Stomach (tissue), 4 donors: ENCODE data around the gene SPINK4.

Source experiments
- CTCF ChIP-seq, 7 experiments: fragments of 450-650 bp in 4 of 7; fragments of 200-600 bp in 3 of 7; sonication (generic) in 3 of 7; IDR thresholded peaks; one replicate each; pipeline ENCODE4 v1.5.1; 2016 to 2019; ENCODE audit warnings: antibody characterized with exemption in 7 of 7, control low read depth in 2 of 7, mild to moderate bottlenecking in 1 of 7
- EP300 ChIP-seq: sonication (generic); formaldehyde crosslinking; IDR thresholded peaks from one replicate; pipeline ENCODE4 v1.6.1; 2017; ENCODE audit warnings: antibody characterized with exemption
- POLR2A ChIP-seq, 4 donors: fragments of 450-650 bp; IDR thresholded peaks; one replicate each; pipeline ENCODE4 v1.6.1; 2016; ENCODE audit warnings: antibody characterized with exemption in 4 of 4, control low read depth in 2 of 4, mild to moderate bottlenecking in 1 of 4, moderate library complexity in 1 of 4
- POLR2AphosphoS5 ChIP-seq, 3 donors: sonication (generic); formaldehyde crosslinking; IDR thresholded peaks; one replicate each; pipeline ENCODE4 v1.6.1; 2016; ENCODE audit warnings: antibody characterized with exemption in 3 of 3

GRCh38 chr9:33277484-33277883 is 37.5 kb downstream of the SPINK4 start:
- TF ChIP-seq CTCF (IDR thresholded peaks at IDR 0.05) (no peak), POLR2AphosphoS5 (IDR thresholded peaks at IDR 0.05) (no peak), POLR2A (IDR thresholded peaks at IDR 0.05) (no peak), EP300 (no peak)
